OCI-LY7 (cell line): ENCODE results near the gene TPSG1. TPM values are rescaled to one million over a fixed set of nuclear protein-coding genes. Genes with fewer than 3 reads are reported as not detected.

Experiments
- BruUV-seq: library from RNA; stranded (reverse); fragments of 400-500 nt; replicated peaks from 2 replicates; lab custom pipeline; 2021; lab: Mats Ljungman, UMichigan
- CTCF ChIA-PET: fragments of 300-600 bp; sonication (Branson Sonifier 250); formaldehyde crosslinking; loops from one replicate; lab custom pipeline; 2022; ENCODE audit warnings: antibody characterized with exemption; ENCODE audit not compliant: unreplicated experiment; lab: Charles Lee
- POLR2A ChIA-PET: fragments of 300-600 bp; sonication (Branson Sonifier 250); formaldehyde crosslinking; loops from one replicate; lab custom pipeline; 2022; ENCODE audit warnings: antibody characterized with exemption; lab: Charles Lee
- DNase-seq: peaks from one replicate; pipeline ENCODE4 v3.0.0-alpha.2; 2015; ENCODE audit warnings: low spot score
- H2AFZ ChIP-seq: fragments of 200-600 bp; sonication (generic), shearing (Covaris generic); 2 replicates; pipeline ENCODE4 v1.6.1; 2014; ENCODE audit warnings: mild to moderate bottlenecking, antibody characterized with exemption, low read length, moderate library complexity
- H3K27ac ChIP-seq: fragments of 200-600 bp; sonication (generic); 2 replicates; pipeline ENCODE4 v1.5.1; 2014; ENCODE audit warnings: mixed run types, low read depth, mild to moderate bottlenecking, moderate library complexity, low read length, inconsistent platforms; ENCODE audit not compliant: poor library complexity, severe bottlenecking
- H3K36me3 ChIP-seq: fragments of 200-600 bp; sonication (generic); 2 replicates; pipeline ENCODE4 v1.6.1; 2014; ENCODE audit warnings: mild to moderate bottlenecking, antibody characterized with exemption, low read length, moderate library complexity, mixed read lengths; ENCODE audit not compliant: insufficient read depth
- H3K4me1 ChIP-seq: fragments of 200-600 bp; sonication (generic); 2 replicates; pipeline ENCODE4 v1.5.1; 2014; ENCODE audit warnings: mild to moderate bottlenecking, low read length; ENCODE audit not compliant: insufficient read depth, poor library complexity, severe bottlenecking
- H3K4me2 ChIP-seq: fragments of 200-600 bp; sonication (generic); 2 replicates; pipeline ENCODE4 v1.6.1; 2014; ENCODE audit warnings: mild to moderate bottlenecking, low read length
- H3K4me3 ChIP-seq: fragments of 200-600 bp; sonication (generic); 2 replicates; pipeline ENCODE4 v1.5.1; 2014; ENCODE audit warnings: mild to moderate bottlenecking, low read depth, low read length; ENCODE audit not compliant: poor library complexity, severe bottlenecking
- H3K79me2 ChIP-seq: fragments of 200-600 bp; sonication (generic); 2 replicates; pipeline ENCODE4 v1.6.1; 2016; ENCODE audit warnings: low read depth, mild to moderate bottlenecking, low read length, moderate library complexity, mixed read lengths; ENCODE audit not compliant: insufficient read depth
- H3K9me2 ChIP-seq: fragments of 200-600 bp; sonication (generic); 2 replicates; pipeline ENCODE4 v1.6.1; 2016; ENCODE audit warnings: mild to moderate bottlenecking, low read length, mixed read lengths; ENCODE audit not compliant: insufficient read depth
- H3K9me3 ChIP-seq: fragments of 200-600 bp; sonication (generic); 2 replicates; pipeline ENCODE4 v1.6.1; 2014; ENCODE audit warnings: mild to moderate bottlenecking, mixed run types, low read length, mixed read lengths
- H4K20me1 ChIP-seq: fragments of 200-600 bp; sonication (generic); 2 replicates; pipeline ENCODE4 v1.6.1; 2014; ENCODE audit warnings: mild to moderate bottlenecking, antibody characterized with exemption, low read length, moderate library complexity, mixed read lengths; ENCODE audit not compliant: insufficient read depth
- EZH2phosphoT487 ChIP-seq: fragments of 200-600 bp; sonication (generic); IDR thresholded peaks from 2 replicates; pipeline ENCODE4 v1.6.1; 2018; ENCODE audit warnings: low read depth, borderline replicate concordance, mild to moderate bottlenecking, mixed run types, antibody characterized with exemption, low read length, moderate library complexity, mixed read lengths
- intact Hi-C: fragments of 100-400 bp; cut with micrococcal nuclease; formaldehyde crosslinking; loops from one replicate; pipeline ENCODE4 v1.10.0; 2022; ENCODE audit not compliant: unreplicated experiment
- total RNA-seq, 2 experiments: library from RNA; depleted of rRNA in 1 of 2; stranded (reverse); fragments of >200 nt in 1 of 2; shearing (Covaris generic) in 1 of 2; gene quantifications; 2 replicates each; pipeline ENCODE4 v1.2.3, GENCODE V29; 2014 to 2022
- TF ChIP-seq, protein P1 (sequence below): fragments of 200-600 bp; sonication (generic); conservative IDR thresholded peaks from 2 replicates; pipeline ENCODE4 v1.5.1; 2014; ENCODE audit warnings: mild to moderate bottlenecking, antibody characterized with exemption, low read length, moderate library complexity, mixed read lengths

TPSG1 gene
- total RNA-seq, 2 experiments from 2014 or later = not detected

DNA sequence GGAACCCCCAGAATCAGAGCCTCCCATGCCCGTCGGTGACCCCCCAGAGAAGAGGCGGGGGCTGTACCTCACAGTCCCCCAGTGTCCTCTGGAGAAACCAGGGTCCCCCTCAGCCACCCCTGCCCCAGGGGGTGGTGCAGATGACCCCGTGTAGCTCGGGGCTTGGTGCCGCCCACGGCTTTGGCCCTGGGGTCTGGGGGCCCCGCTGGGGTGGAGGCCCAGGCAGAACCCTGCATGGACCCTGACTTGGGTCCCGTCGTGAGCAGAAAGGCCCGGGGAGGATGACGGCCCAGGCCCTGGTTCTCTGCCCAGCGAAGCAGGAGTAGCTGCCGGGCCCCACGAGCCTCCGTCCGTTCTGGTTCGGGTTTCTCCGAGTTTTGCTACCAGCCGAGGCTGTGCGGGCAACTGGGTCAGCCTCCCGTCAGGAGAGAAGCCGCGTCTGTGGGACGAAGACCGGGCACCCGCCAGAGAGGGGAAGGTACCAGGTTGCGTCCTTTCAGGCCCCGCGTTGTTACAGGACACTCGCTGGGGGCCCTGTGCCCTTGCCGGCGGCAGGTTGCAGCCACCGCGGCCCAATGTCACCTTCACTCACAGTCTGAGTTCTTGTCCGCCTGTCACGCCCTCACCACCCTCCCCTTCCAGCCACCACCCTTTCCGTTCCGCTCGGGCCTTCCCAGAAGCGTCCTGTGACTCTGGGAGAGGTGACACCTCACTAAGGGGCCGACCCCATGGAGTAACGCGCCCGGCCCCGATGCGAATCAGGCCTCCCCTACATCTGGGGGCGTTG is 4.0 kb downstream of the TPSG1 start:
- Histone ChIP-seq H3K9me2 (no peaks in the 10 kb centered on the region), H3K4me2 (no peak overlapping the region), H3K4me1 (no peaks in the 10 kb centered on the region), H2AFZ (no peak overlapping the region), H3K36me3 (no peaks in the 10 kb centered on the region), H3K4me3 (no peak overlapping the region), H3K79me2 (no peaks in the 10 kb centered on the region), H4K20me1 (no peaks in the 10 kb centered on the region), H3K9me3 (no peaks in the 10 kb centered on the region), H3K27ac (no peak overlapping the region)
- POLR2A ChIA-PET = no interaction called here
- CTCF ChIA-PET = interaction anchor here (0.6 kb wide), 1 partner anchor 121 kb away, joined by 3 read pairs; no protein-coding TSS in a partner anchor
- no peak for DNase-seq
- TF ChIP-seq, protein P1, sequence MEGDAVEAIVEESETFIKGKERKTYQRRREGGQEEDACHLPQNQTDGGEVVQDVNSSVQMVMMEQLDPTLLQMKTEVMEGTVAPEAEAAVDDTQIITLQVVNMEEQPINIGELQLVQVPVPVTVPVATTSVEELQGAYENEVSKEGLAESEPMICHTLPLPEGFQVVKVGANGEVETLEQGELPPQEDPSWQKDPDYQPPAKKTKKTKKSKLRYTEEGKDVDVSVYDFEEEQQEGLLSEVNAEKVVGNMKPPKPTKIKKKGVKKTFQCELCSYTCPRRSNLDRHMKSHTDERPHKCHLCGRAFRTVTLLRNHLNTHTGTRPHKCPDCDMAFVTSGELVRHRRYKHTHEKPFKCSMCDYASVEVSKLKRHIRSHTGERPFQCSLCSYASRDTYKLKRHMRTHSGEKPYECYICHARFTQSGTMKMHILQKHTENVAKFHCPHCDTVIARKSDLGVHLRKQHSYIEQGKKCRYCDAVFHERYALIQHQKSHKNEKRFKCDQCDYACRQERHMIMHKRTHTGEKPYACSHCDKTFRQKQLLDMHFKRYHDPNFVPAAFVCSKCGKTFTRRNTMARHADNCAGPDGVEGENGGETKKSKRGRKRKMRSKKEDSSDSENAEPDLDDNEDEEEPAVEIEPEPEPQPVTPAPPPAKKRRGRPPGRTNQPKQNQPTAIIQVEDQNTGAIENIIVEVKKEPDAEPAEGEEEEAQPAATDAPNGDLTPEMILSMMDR = no peak
- no TSS peak for BruUV-seq
- intact Hi-C loops = no loop called here

DNA sequence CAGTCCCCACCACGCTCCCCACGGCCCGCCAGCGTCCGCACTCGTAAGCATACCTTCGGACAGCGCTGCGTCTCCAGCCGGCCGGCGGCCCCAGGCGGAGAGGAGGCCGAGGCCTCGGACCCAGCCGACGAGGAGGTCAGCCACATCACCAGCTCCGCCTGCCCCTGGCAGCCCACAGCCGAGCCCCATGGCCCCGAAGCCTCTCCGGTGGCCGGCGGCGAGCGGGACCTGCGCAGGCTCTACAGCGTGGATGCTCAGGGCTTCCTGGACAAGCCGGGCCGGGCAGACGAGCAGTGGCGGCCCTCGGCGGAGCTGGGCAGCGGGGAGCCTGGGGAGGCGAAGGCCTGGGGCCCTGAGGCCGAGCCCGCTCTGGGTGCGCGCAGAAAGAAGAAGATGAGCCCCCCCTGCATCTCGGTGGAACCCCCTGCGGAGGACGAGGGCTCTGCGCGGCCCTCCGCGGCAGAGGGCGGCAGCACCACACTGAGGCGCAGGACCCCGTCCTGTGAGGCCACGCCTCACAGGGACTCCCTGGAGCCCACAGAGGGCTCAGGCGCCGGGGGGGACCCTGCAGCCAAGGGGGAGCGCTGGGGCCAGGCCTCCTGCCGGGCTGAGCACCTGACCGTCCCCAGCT is 4.9 kb downstream of the TPSG1 start:
- Histone ChIP-seq H3K4me2 (no peak overlapping the region), H3K4me3 (no peak overlapping the region), H3K9me2 (no peaks in the 10 kb centered on the region), H3K27ac (no peak overlapping the region), H3K36me3 (no peaks in the 10 kb centered on the region), H2AFZ (no peak overlapping the region), H3K4me1 (no peaks in the 10 kb centered on the region), H3K9me3 (no peaks in the 10 kb centered on the region), H3K79me2 (no peaks in the 10 kb centered on the region), H4K20me1 (no peaks in the 10 kb centered on the region)
- ChIA-PET CTCF (no interaction called here), POLR2A (no interaction called here)
- TF ChIP-seq, protein P1 = no peak
- TF ChIP-seq EZH2phosphoT487 = no peak
- no TSS peak for BruUV-seq
- intact Hi-C loops = no loop called here
- DNase-seq = no peak
